ENCODE data around the gene MSTN.

The MSTN gene

DNA sequence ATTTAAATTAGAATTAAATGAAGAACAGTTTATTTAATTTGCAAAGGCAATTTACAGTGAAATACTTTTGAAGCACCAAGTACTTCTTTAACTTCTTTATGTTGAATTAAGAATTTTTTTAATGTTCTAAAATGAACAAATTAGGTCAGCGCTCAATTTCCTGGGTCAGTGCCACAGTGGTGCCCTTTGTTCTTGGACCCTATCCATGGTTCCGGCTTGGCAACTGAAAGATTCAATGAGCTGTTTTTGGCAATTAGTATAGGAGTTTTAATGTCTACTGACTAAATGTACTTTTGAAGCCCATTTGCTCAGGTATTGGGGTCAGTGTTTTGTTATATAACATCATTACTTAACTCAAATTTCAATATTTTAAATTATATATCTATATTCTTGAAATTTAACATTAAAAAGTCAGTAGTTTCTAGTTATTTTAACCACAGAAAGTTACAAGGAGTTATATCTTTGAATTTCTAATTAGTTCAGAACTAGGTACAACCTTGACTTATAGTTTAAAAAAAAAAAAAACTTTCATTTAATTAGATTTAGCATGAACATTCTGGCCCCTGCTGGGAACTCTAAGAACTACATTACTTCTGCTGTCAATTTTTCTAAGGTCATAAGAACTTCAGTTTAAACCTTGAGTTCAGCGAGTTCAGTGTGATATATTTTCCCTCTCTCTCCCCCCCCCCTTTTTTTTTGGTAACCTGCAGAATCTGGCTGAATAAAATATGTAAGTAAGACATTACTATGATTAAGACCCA is 7.6 kb upstream of the MSTN start:
- no peak overlapping the region for H3K4me2 ChIP-seq (ENCODE audit: insufficient read depth, low read length, poor library complexity, severe bottlenecking)
- H3K4me3 ChIP-seq (ENCODE audit: low read length in 2 of 2): no peak overlapping the region
- no peak overlapping the region for H2AFZ ChIP-seq (ENCODE audit: low read length)
- no peaks in the 10 kb centered on the region for H3K27me3 ChIP-seq (ENCODE audit: control insufficient read depth in 3 of 3, insufficient read depth in 3 of 3, low read depth in 1 of 3, low read length in 3 of 3)
- H4K91ac ChIP-seq (ENCODE audit: low read depth, low read length, poor library complexity): no peak overlapping the region
- no peaks in the 10 kb centered on the region for H3K79me1 ChIP-seq (ENCODE audit: low read depth, low read length)
- H4K8ac ChIP-seq (ENCODE audit: low read depth, low read length): no peak overlapping the region
- no CpG with 5 or more reads among the region's 3 CpGs for WGBS, 2 donors (ENCODE audit: extremely low coverage in 2 of 2, insufficient read length in 2 of 2, insufficient replicate concordance in 1 of 2)
- no peaks in the 10 kb centered on the region for H3K9me3 ChIP-seq (replicated peaks in 1 of 2; ENCODE audit: control insufficient read depth in 2 of 2, insufficient read depth in 1 of 2, low read depth in 1 of 2, low read length in 2 of 2)
- H2BK12ac ChIP-seq (ENCODE audit: low read length): no peak overlapping the region
- no peak overlapping the region for H2BK120ac ChIP-seq (ENCODE audit: low read depth, low read length)
- no peaks in the 10 kb centered on the region for H3K36me3 ChIP-seq (replicated peaks in 1 of 2; ENCODE audit: control insufficient read depth in 2 of 2, insufficient read depth in 2 of 2, low read length in 2 of 2)
- H3K14ac ChIP-seq (ENCODE audit: low read length): no peak overlapping the region
- H3K4ac ChIP-seq (ENCODE audit: low read length): no peak overlapping the region
- no peak overlapping the region for H2AK5ac ChIP-seq (ENCODE audit: low read depth, low read length)
- H3K18ac ChIP-seq (ENCODE audit: low read length): no peak overlapping the region
- H3K4me1 ChIP-seq (ENCODE audit: control insufficient read depth in 2 of 2, insufficient read depth in 1 of 2, low read depth in 1 of 2, low read length in 2 of 2): no peaks in the 10 kb centered on the region
- no peak overlapping the region for H2BK5ac ChIP-seq (ENCODE audit: low read length)
- DNase-seq (ENCODE audit: low spot score): peak; percentile 37
- H3K23ac ChIP-seq (ENCODE audit: low read depth, low read length, poor library complexity): no peak overlapping the region
- no peak overlapping the region for H3K9ac ChIP-seq (ENCODE audit: low read depth, low read length, poor library complexity)
- no peak overlapping the region for H3K27ac ChIP-seq (replicated peaks; ENCODE audit: low read length)
- no peak overlapping the region for H2BK15ac ChIP-seq (ENCODE audit: low read length)

DNA sequence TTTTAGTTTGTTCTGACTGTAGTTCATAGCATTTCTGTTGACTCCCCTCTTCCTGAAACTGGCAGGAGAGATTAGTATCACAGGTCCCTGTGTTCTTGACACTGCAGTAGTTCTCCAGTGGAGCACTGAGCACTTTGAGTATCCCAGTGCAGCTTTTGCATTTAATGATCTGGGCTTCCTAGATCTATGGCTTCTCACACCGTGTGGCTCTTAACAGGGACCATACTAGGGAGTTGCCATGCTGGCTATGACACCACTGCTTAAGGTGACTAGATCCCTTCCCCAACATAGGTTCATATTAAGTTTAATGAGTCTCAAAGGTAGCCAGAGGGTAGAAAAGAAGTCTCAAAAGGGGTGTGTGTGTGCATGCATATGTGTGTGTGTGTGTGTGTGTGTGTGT is 6.2 kb upstream of the MSTN start:
- Histone ChIP-seq H3K27ac (replicated peaks; ENCODE audit: low read length) (no peak overlapping the region), H3K4ac (ENCODE audit: low read length) (no peak overlapping the region), H3K14ac (ENCODE audit: low read length) (no peak overlapping the region), H4K91ac (ENCODE audit: low read depth, low read length, poor library complexity) (no peak overlapping the region), H4K8ac (ENCODE audit: low read depth, low read length) (no peak overlapping the region), H3K27me3 (ENCODE audit: control insufficient read depth in 3 of 3, insufficient read depth in 3 of 3, low read depth in 1 of 3, low read length in 3 of 3) (no peaks in the 10 kb centered on the region), H3K79me1 (ENCODE audit: low read depth, low read length) (no peaks in the 10 kb centered on the region), H2AK5ac (ENCODE audit: low read depth, low read length) (no peak overlapping the region), H3K4me3 (ENCODE audit: low read length in 2 of 2) (no peak overlapping the region), H3K9ac (ENCODE audit: low read depth, low read length, poor library complexity) (no peak overlapping the region), H3K9me3 (replicated peaks in 1 of 2; ENCODE audit: control insufficient read depth in 2 of 2, insufficient read depth in 1 of 2, low read depth in 1 of 2, low read length in 2 of 2) (no peaks in the 10 kb centered on the region), H3K36me3 (replicated peaks in 1 of 2; ENCODE audit: control insufficient read depth in 2 of 2, insufficient read depth in 2 of 2, low read length in 2 of 2) (no peaks in the 10 kb centered on the region), H2BK12ac (ENCODE audit: low read length) (no peak overlapping the region), H2BK15ac (ENCODE audit: low read length) (no peak overlapping the region), H3K4me1 (ENCODE audit: control insufficient read depth in 2 of 2, insufficient read depth in 1 of 2, low read depth in 1 of 2, low read length in 2 of 2) (no peaks in the 10 kb centered on the region), H3K23ac (ENCODE audit: low read depth, low read length, poor library complexity) (no peak overlapping the region), H2AFZ (ENCODE audit: low read length) (no peak overlapping the region), H3K4me2 (ENCODE audit: insufficient read depth, low read length, poor library complexity, severe bottlenecking) (no peak overlapping the region), H2BK120ac (ENCODE audit: low read depth, low read length) (no peak overlapping the region), H2BK5ac (ENCODE audit: low read length) (no peak overlapping the region), H3K18ac (ENCODE audit: low read length) (no peak overlapping the region)
- DNase-seq (ENCODE audit: low spot score): no peak
- WGBS, 2 donors (ENCODE audit: extremely low coverage in 2 of 2, insufficient read length in 2 of 2, insufficient replicate concordance in 1 of 2): no CpG with 5 or more reads among the region's 1 CpG

- no peak overlapping the region for H2BK120ac ChIP-seq (ENCODE audit: low read depth, low read length)
- no peak overlapping the region for H3K23ac ChIP-seq (ENCODE audit: low read depth, low read length, poor library complexity)
- H3K36me3 ChIP-seq (replicated peaks in 1 of 2; ENCODE audit: control insufficient read depth in 2 of 2, insufficient read depth in 2 of 2, low read length in 2 of 2): no peaks in the 10 kb centered on the region
- H3K9ac ChIP-seq (ENCODE audit: low read depth, low read length, poor library complexity): no peak overlapping the region
- no peak overlapping the region for H4K8ac ChIP-seq (ENCODE audit: low read depth, low read length)
- H3K4me1 ChIP-seq (ENCODE audit: control insufficient read depth in 2 of 2, insufficient read depth in 1 of 2, low read depth in 1 of 2, low read length in 2 of 2): no peaks in the 10 kb centered on the region
- H2AK5ac ChIP-seq (ENCODE audit: low read depth, low read length): no peak overlapping the region
- no peak overlapping the region for H3K18ac ChIP-seq (ENCODE audit: low read length)
- DNase-seq (ENCODE audit: low spot score): no peak
- no peak overlapping the region for H2BK12ac ChIP-seq (ENCODE audit: low read length)
- no peak overlapping the region for H3K14ac ChIP-seq (ENCODE audit: low read length)
- no peaks in the 10 kb centered on the region for H3K9me3 ChIP-seq (replicated peaks in 1 of 2; ENCODE audit: control insufficient read depth in 2 of 2, insufficient read depth in 1 of 2, low read depth in 1 of 2, low read length in 2 of 2)
- no peak overlapping the region for H3K4me2 ChIP-seq (ENCODE audit: insufficient read depth, low read length, poor library complexity, severe bottlenecking)
- H4K91ac ChIP-seq (ENCODE audit: low read depth, low read length, poor library complexity): no peak overlapping the region
- no peak overlapping the region for H3K27ac ChIP-seq (replicated peaks; ENCODE audit: low read length)
- no peak overlapping the region for H2BK5ac ChIP-seq (ENCODE audit: low read length)
- no CpG with 5 or more reads among the region's 4 CpGs for WGBS, 2 donors (ENCODE audit: extremely low coverage in 2 of 2, insufficient read length in 2 of 2, insufficient replicate concordance in 1 of 2)
- H2AFZ ChIP-seq (ENCODE audit: low read length): no peak overlapping the region
- H3K4me3 ChIP-seq (ENCODE audit: low read length in 2 of 2): no peak overlapping the region
- no peak overlapping the region for H3K4ac ChIP-seq (ENCODE audit: low read length)
- H3K79me1 ChIP-seq (ENCODE audit: low read depth, low read length): no peaks in the 10 kb centered on the region
- H3K27me3 ChIP-seq (ENCODE audit: control insufficient read depth in 3 of 3, insufficient read depth in 3 of 3, low read depth in 1 of 3, low read length in 3 of 3): no peaks in the 10 kb centered on the region
- no peak overlapping the region for H2BK15ac ChIP-seq (ENCODE audit: low read length)
Measured at GRCh38 chr2:190065839-190066238, 3.3 kb upstream of the MSTN start.

GRCh38 chr2:190063624-190064023 is 1.1 kb upstream of the MSTN start:
- no peaks in the 10 kb centered on the region for H3K79me1 ChIP-seq (ENCODE audit: low read depth, low read length)
- no peak overlapping the region for H3K27ac ChIP-seq (replicated peaks; ENCODE audit: low read length)
- no peaks in the 10 kb centered on the region for H3K4me1 ChIP-seq (ENCODE audit: control insufficient read depth in 2 of 2, insufficient read depth in 1 of 2, low read depth in 1 of 2, low read length in 2 of 2)
- H3K4me2 ChIP-seq (ENCODE audit: insufficient read depth, low read length, poor library complexity, severe bottlenecking): no peak overlapping the region
- H3K27me3 ChIP-seq (ENCODE audit: control insufficient read depth in 3 of 3, insufficient read depth in 3 of 3, low read depth in 1 of 3, low read length in 3 of 3): no peaks in the 10 kb centered on the region
- no peak for DNase-seq (ENCODE audit: low spot score)
- no peak overlapping the region for H3K23ac ChIP-seq (ENCODE audit: low read depth, low read length, poor library complexity)
- H3K9me3 ChIP-seq (replicated peaks in 1 of 2; ENCODE audit: control insufficient read depth in 2 of 2, insufficient read depth in 1 of 2, low read depth in 1 of 2, low read length in 2 of 2): no peaks in the 10 kb centered on the region
- no peak overlapping the region for H2BK5ac ChIP-seq (ENCODE audit: low read length)
- no peak overlapping the region for H3K4ac ChIP-seq (ENCODE audit: low read length)
- no CpG with 5 or more reads among the region's 2 CpGs for WGBS, 2 donors (ENCODE audit: extremely low coverage in 2 of 2, insufficient read length in 2 of 2, insufficient replicate concordance in 1 of 2)
- H2BK120ac ChIP-seq (ENCODE audit: low read depth, low read length): no peak overlapping the region
- H2BK15ac ChIP-seq (ENCODE audit: low read length): no peak overlapping the region
- H4K91ac ChIP-seq (ENCODE audit: low read depth, low read length, poor library complexity): no peak overlapping the region
- H4K8ac ChIP-seq (ENCODE audit: low read depth, low read length): no peak overlapping the region
- H3K9ac ChIP-seq (ENCODE audit: low read depth, low read length, poor library complexity): no peak overlapping the region
- no peak overlapping the region for H2BK12ac ChIP-seq (ENCODE audit: low read length)
- H3K36me3 ChIP-seq (replicated peaks in 1 of 2; ENCODE audit: control insufficient read depth in 2 of 2, insufficient read depth in 2 of 2, low read length in 2 of 2): no peaks in the 10 kb centered on the region
- no peak overlapping the region for H3K14ac ChIP-seq (ENCODE audit: low read length)
- H3K4me3 ChIP-seq (ENCODE audit: low read length in 2 of 2): no peak overlapping the region
- no peak overlapping the region for H3K18ac ChIP-seq (ENCODE audit: low read length)
- H2AFZ ChIP-seq (ENCODE audit: low read length): no peak overlapping the region
- no peak overlapping the region for H2AK5ac ChIP-seq (ENCODE audit: low read depth, low read length)

All from neuronal stem cell (in vitro differentiated cells).